SW480 (cell line): Measurements from ENCODE around the gene CLTB.
"Not testable (repeated sequence)": the region's sequence is repeated elsewhere in the genome, so short reads cannot be mapped to it uniquely, and the experiment has no call there.

ENCODE experiments used
- DNase-seq: peaks from one replicate; pipeline ENCODE4 v3.0.0-alpha.2; 2016; ENCODE audit warnings: low spot score

Gene CLTB, protein sequence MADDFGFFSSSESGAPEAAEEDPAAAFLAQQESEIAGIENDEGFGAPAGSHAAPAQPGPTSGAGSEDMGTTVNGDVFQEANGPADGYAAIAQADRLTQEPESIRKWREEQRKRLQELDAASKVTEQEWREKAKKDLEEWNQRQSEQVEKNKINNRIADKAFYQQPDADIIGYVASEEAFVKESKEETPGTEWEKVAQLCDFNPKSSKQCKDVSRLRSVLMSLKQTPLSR

DNA sequence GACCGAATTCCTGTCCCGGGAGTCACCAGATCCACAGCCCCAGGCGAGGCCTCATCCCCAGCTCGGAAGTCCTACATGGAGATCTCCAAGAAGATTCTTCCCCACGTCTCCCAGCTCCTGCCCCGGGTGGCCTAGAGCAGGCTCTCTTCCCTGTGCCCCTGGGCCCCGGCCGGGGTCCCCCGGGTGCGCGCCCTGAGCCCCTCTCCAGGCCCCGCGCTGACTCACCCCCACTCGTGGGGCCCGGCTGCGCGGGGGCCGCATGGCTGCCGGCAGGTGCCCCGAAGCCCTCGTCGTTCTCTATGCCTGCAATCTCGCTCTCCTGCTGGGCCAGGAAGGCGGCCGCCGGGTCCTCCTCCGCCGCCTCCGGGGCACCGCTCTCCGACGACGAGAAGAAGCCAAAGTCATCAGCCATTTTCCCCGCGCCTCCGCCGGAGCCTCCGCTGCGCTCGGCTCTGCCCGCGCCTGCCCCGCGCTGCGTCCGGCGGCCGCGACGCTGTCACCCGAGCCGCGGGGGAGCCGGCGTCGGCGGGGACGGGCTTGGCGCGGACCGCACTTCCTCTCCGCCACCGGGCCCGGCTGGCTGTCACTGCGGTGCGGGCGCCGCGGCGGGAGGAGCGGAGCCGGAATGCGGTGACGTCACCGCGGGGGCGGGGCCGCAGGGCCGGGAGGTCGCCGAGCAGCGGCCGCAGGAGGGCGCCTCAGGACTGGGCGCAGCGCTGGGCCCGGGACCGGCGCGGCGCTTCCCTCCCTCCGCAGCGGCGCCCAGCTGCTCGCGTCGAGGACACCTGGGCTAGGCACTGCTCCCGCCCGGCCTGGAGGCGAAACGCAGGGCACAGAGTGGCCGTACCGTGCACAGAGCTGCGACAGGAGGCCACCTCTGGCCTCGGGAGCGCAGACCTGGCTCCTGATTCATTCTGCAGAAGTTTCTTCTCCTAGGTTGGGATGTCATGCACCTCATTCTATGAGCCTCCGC lies at the start of gene CLTB:
TSS of gene CLTB (minus strand) at position 588 of the 973 bp plus-strand sequence. CDS start at position 412, 176 bp downstream.
- DNase-seq, result peak; percentile 92

DNA sequence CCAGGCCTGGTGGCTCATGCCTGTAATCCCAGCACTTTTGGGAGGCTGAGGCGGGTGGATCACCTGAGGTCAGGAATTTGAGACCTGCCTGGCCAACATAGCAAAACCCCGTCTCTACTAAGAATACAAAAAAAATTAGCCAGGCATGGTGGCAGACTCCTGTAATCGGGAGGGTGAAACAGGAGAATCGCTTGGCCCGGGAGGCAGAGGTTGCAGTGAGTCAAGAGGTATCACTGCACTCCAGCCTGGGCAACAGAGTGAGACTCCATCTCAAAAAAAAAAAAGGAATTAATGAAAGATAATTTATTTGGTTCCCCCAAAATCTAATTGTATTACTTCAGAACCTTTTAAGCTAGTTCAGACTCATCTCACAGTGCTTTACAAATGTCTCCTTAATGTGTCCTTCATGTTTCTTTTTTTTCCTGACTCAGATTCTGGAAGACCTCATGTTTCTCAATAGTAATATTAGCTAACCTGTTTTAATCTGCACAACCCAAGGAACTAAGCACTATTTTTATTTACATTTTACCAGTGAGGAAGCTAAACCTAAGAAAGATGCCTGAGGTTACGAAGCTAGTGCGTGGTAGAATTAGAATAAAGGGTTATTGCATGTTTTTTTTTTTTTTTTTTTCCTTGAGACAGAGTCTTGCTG lies 46.9 kb upstream of the CLTB start:
- DNase-seq, result no peak

DNA sequence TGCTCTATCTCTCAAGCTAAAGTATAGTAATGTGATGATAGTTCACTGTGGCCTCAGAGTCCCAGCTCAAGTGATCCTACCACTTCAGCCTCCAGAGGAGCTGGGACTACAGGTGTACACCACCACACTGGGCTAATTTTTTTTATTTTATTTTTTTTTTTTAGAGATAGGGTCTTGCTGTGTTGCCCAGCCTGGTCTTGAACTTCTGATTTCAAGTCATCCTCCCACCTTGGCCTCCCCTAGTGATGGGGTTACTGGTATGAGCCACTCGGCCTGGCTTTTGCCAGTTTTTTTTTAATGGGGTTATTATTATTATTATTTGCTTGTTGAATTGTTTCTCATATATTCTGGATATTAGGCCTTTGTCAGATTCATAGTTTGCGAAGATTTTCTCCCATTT lies 45.0 kb upstream of the CLTB start:
- no peak for DNase-seq

DNA sequence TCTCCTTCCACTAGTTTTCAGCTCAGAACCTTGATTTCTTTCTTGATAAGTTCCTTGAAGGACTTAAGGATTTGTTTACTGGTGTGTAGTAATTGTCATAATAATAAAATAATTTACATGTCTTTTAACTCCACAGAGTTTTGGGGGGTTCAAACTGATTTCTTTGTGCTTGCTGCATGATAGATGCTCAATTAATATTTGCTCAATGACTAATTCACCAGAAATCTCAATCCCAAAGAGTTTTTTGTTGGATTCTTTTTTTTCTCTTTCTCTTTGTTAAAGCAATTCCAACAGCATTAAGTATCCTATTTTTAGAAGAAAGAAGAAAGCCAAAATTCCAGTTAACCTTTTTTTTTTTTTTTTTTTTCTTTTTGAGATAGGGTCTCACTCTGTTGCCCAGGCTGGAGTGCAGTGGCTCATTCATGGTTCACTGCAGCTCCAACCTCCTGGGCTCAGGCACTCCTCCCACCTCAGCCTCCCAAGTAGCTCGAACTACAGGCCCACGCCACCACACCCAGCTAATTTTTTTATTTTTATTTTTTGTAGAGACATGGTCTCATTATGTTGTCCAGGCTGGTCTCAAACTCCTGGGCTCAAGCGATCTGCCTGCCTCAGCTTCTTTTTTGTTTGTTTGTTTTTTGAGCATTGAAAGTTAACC lies 42.7 kb upstream of the CLTB start:
- DNase-seq, result no peak

DNA sequence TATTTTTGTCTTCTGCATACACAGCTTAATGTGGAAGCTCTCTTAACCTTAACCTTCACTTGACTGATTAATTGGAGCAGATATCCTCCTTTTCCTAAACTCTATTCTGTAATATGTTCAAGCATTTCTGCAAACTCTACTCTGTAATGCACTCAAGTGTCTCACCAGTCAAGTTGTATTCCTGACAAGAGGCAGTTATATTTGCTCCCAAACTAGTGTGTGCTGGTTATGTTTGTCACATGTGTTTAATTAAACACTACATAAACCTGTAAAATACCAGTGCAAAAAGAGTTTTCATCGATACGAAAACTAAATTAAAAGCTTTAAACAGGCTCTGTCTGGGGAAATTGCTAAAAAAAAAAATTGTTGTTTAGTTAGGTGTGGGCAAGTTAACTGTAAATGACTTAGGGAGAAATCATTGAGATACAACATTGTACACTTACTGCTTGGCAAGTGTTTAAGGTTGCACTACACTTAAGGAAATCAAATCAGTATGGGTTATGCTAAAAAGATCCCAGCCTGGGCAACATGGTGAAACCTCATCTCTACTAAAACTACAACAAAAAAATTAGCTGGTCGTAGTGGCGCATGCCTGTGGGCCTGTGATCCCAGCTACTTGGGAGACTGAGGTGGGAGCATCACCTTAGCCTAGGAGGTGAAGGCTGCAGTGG lies 38.5 kb upstream of the CLTB start:
- no peak for DNase-seq

DNA sequence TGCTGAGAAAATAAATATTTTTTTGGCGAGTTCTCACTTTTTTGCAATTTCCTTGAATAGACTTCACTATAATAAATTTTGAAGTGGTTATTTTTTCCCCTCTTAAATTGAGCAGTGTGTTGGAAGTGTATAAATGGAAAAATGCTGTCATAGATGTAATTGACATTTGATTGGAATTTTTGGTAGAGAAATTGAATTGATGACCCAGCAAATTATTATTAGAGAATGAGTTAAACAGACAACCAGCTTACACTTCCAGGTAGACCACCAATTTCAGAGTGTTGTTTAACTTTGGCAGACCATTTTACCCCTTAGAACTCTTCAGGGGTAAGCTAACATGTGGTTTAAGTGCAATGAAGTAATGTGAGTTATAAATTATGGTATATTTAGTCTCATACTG lies 33.7 kb upstream of the CLTB start:
- DNase-seq, result no peak

DNA sequence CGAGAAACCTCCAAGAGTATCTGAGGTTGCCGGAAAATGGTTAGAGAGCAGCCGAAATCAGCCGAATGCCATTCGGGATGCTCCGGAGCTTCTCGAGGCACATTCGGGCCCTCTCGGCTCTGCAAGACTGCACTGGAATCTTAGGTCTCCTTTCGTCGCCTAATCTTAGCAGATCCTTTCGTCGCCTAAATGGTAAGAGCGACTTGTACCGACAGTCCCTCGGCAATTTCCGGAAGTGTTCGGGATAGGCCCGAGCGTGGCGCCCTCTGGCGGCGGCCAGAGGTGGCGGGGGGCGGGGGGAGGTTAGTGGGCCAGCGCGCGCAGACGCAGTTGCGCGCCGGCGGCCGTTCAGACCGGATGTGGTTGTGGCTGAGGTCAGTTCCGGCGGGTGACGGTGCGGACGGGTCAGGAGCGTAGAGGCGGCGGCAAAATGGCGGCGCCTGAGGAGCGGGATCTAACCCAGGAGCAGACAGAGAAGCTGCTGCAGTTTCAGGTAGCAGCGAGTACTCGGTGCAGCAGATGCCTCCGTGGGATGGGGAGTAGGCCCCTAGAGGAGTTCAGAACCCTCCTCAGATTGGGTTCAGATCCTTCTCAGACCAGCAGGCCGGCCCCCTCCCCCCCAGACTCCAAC lies 31.8 kb upstream of the CLTB start, which contains the start of gene FAF2:
TSS of gene FAF2 (plus strand) at position 408 of the 631 bp plus-strand sequence. CDS start at position 431, 23 bp downstream.
- peak; percentile 98 for DNase-seq

DNA sequence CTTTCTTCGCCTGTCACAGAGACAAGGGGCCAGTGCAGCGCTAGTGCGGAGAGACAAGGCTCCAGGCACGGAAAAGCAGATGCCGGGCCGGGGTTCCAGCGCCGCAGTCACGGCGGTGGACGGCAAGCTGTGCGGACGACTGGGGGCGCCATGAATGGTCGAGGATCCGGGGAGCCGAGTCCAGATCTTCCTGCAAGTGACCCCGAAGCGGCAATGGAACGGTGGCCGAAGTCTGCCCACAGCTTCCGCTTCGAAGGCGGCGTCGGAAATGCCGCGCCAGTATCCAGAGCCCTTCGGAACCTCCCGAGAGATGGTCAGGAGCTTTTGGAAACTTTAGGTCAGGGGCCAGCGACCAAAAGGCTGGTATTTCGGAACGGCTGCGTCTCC lies 31.2 kb upstream of the CLTB start:
- no peak for DNase-seq

DNA sequence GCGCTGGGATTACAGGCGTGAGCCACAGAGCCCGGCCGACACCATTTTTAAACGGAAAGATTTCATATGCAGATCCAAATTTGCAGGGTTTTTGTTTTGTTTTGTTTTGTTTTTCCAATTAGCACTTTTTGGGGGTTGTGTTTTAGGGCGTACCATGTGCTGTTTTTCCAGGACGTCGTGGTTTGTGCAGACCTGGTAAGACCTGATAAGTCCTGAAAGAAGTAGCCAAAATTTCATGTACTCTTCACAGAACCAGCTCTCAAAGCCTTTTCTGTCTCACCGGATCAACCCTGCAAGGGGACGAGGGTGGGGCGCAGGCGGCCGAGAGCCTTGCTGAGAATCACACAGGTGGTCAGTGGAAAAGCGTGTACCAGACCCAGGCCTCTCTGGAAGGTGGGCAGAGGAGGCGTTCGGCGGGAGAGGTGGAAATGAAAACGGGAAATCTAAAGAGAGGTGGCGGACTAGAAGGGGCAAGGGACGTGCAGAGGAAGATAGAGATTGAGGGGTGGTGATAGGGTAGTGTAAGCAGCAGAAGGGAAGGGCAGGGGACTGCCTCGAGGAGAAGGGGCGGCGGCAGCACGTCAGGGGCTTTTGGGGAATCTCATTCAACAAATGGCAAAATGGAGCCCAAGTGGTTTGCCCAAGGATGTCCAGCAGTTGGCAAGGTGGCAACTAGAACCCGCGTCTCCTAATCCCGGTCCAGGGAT lies 30.7 kb upstream of the CLTB start:
- no peak for DNase-seq

DNA sequence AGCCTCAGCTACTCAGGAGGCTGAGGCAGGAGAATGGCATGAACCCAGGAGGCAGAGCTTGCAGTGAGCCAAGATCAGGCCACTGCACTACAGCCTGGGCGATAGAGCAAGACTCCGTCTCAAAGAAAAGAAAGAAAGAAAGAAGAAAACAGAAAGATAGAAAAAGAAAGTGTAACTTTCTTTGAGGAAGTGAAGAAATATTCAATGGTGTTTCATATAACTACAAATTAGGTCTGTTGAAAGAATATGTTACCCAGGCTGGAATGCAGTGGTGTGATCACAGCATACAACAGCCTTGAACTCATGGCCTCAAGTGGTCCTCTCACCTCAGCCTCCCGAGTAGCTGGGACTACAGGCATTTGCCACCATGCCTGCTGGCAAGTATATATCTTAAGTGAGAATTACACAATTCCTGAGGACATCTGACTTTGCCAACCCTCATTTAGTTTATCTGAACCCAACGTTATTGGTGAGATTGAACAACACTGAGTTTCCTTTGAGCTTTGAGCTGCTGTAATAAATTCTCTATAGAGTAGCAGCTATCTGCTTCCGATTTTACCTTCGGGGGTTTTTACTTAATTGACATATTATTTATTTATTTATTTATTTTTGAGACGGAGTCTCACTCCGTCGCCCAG lies 29.8 kb upstream of the CLTB start:
- DNase-seq, result no peak

DNA sequence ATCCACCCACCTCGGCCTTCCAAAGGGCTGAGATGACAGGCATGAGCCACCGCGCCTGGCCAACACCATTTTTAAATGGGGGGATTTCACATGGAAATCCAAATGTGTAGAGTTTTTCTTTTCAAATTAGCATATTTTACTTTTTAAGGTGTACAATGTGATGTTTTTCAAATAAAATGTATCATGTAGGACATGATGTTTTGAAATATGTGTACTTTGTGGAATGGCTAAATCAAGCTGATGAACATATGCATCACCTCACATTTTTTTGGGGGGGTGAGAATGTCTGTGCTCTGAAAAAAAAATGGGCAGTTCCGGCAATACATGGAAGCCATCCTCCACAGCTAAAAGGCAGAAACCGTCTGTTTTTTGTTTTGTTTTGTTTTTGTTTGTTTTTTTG lies 28.4 kb upstream of the CLTB start:
- DNase-seq, result no peak

DNA sequence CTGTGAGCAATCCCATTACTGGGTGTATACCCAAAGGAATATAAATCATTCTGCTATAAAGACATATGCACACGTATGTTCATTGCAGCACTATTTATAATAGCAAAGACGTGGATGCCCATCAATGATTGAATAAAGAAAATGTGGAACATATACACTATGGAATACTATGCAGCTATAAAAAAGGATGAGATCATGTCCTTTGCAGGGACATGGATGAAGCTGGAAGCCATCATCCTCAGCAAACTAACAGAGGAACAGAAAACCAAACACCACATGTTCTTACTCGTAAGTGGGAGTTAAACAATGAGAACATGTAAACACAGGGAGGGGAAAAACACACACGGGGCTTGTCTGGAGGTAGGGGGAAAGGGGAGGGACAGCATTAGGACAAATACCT lies 26.6 kb upstream of the CLTB start:
- DNase-seq, result not testable (repeated sequence)

DNA sequence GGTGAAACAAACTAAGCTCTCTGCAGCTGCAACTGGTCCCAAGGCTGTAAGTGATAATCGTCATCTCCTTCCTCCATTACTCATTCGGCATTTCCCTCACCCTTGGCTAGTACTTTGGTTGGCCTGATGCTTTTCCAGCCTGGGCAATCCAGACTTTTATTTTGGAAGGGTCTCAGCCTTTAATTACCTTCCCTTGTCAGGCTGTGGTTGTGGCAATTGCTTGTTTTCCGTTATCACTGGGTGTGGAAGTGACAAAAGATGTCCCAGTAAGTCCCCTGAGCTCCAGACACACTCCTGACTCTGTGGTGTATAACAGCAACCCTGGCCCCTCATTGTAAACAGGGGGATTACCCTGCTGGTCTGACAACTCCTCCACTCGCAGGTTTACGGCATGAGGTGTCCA lies 25.6 kb upstream of the CLTB start:
- no peak for DNase-seq

DNA sequence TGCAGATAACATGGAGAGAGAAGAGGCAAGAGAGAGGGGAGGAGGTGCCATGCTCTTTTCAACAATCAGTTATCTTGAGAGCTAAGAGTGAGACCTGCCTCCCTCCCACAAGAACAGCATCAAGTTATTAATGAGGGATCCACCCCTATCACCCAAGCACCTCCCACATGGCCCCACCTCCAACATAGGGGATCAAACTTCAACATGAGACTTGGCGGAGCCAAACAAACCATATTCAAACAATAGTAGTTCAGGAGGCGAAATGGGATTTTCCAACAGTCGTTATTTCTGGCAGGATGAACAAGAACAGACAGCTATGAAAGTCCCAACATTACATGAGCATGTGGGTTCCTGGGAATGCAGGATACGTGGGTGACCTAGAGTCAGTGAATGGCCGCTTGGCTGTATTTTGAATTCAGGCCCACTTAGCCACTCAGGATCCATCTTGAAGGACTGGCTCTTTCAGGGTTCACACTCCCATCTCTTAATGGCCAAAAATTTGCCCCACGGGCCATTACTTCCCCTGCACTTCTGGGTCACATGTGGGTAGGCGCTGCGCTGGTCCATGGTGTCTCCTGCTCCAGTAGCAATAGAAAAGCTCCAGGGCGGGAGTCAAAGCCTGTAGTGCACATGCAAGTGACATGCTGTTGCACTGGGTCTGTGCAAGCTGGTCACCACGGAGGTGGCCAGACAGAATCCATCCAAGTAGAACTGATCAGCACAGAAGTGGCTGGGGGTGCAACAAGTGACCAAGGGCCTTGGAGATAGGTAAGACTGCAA lies 24.8 kb upstream of the CLTB start:
- DNase-seq, result peak; percentile 36

DNA sequence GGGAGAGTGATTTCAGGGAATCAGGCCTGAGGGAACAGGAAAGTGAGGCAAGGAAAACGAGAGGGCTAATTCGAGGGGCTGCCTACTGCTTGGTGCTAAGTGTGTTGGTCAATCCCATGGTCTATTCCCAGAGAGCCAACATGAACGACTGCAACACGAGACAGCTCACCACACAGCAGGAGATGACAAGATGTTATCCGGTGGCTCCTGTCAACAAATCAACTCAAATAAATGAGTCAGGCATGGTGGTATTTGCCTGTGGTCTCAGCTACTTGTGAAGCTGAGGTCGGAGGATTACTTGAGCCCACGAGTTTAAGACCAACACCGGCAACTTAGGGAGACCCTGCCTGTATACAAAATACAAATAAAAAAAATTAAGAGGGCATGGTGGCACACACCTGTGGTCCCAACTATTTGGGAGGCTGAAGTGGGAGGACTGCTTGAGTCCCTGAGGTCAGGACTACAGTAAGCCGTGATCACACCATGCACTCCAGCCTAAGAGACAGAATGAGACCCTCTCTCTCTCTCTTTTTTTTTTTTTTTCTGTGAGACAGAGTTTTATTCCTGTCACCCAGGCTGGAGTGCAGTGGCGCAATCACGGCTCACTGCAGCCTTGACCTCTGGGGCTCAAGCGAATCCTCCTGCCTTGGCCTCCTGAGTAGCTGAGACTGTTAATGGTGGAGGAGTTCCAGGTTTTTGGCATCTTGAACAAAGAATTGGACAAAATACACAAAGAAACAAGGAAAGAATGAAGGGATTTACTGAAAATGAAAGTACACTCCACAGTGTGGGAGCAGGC lies 22.8 kb upstream of the CLTB start:
- peak; percentile 79 for DNase-seq

DNA sequence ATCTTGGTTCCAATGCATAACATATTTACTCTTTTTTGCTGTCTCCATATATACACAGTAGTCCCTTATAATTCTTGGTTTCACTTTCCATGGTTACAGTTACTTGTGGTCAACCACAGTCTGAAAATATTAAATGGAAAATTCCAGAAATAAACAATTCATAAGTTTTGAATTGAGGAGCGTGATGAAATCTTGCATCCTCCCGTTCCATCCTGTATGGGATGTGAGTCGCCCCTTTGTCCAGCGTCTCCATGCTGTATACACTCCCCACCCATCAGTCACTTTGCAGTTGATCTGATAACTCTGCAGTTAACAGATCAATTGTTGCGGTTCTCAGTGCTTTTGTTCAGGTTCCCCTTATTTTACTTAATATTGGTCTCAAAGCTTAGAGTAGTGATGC lies 20.3 kb upstream of the CLTB start:
- no peak for DNase-seq

DNA sequence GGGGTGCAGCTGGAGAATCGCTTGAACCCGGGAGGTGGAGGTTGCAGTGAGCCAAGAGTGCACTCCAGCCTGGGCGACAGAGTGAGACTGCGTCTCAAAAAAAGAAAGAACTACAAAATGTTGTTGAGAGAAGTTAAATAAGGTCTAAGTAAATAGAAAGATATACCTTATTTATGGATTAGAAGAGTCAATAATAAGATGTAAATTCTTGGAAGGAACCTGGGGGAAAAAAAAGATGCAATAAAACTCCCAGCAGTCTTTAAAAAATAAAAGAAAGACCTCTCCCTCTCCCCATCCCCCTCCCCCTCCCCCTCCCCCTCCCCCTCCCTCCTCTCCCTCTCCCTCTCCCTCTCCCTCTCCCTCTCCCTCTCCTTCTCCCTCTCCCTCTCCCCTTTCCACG lies 16.4 kb upstream of the CLTB start:
- no peak for DNase-seq

DNA sequence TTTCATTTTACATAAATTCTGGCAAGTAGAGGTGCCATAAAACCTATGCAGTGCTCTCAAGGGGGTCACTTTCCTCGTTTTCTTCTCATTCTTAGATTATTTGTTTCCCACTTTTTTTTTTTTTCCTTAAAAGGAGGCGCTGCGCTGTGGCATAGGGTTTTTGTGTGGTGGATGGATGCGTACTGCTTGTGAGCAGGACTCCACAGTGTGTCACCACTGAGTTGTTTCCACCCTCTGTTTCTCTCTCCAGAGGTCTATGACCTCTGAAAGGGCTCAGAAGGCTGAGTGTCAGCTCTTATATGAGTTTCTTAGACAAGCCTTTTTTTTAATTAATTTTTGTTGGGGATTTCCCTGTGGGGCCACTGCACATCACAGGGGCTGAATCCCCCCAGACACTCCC lies 13.6 kb upstream of the CLTB start:
- DNase-seq, result no peak
